Measurements from ENCODE around the gene OPRPN. TPM values are rescaled to one million over a fixed set of nuclear protein-coding genes. Genes with fewer than 3 reads are reported as not detected.

Gene OPRPN
- total and polyA plus RNA-seq, 5 donors from 2014 or later = not detected

DNA sequence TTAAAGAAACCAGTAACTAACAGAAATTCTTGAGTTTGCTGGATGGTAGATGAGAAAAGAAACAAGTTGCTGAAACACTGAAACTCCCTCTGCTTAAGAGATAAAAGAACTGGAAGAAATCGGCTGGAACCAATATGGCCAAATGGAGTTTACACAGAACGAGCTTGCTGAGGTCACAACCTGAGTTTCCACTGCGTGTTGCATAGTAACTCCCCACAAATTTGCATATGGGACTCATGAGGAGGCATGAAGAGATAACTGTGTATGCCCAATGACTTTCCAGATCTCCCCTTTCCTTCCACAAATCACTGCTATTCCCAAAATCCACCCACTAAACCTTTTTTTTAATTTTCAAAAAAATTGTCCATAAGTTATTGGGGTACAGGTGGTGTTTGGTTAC lies 25.0 kb upstream of the OPRPN start:
- H3K9me3 ChIP-seq (ENCODE audit: control insufficient read depth in 2 of 2, low read length in 2 of 2) = no peaks in the 10 kb centered on the region
- no peaks in the 10 kb centered on the region for H3K27me3 ChIP-seq (ENCODE audit: control insufficient read depth, insufficient read depth, low read length)
- H3K4me3 ChIP-seq (ENCODE audit: low read depth, low read length) = no peak overlapping the region
- Mint-ChIP-seq H3K27me3 (no peaks in the 10 kb centered on the region), H3K27ac (no peak overlapping the region), H3K36me3 (no peaks in the 10 kb centered on the region), H3K4me1 (no peaks in the 10 kb centered on the region), H3K9me3 (peaks cover 0 to 2% (median 0%) of the 10 kb centered on the region in 7 donors), H3K4me3 (no peak overlapping the region)
- no peak overlapping the region for H3K27ac ChIP-seq (ENCODE audit: insufficient read depth, low read length, poor library complexity, severe bottlenecking)
- ATAC-seq (ENCODE audit: low read depth in 2 of 2) = no peak
- H3K36me3 ChIP-seq (ENCODE audit: control insufficient read depth, insufficient read depth, low read length) = no peaks in the 10 kb centered on the region
- no peak for DNase-seq
- H3K4me1 ChIP-seq (ENCODE audit: control insufficient read depth, insufficient read depth, low read length, poor library complexity, severe bottlenecking) = no peaks in the 10 kb centered on the region

DNA sequence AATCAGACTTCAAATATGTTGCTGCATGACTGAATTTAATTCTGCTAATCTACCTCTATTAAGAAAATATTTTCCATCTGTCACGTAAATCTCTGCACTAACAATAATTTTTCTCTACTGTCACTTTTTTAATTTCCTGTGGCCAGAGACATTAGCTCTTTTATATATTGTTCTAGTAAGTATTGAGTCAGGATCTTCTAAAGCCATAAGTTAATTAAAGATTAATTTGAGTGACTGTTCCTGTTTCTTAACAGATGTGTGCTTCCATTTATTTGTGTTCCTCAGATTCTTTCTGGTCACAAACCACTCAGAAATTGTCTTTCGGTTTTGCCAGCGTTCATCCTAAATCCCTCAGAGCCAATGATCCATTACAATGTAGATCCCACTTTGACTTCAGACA lies 17.2 kb upstream of the OPRPN start:
- Mint-ChIP-seq H3K4me1 (no peaks in the 10 kb centered on the region), H3K27me3 (peaks cover 5% of the 10 kb centered on the region), H3K36me3 (no peaks in the 10 kb centered on the region), H3K4me3 (no peak overlapping the region), H3K27ac (no peak overlapping the region), H3K9me3 (peaks cover 0 to 1% (median 0%) of the 10 kb centered on the region in 7 donors)
- DNase-seq (no peak), ATAC-seq (ENCODE audit: low read depth in 2 of 2) (no peak)
- Histone ChIP-seq H3K4me1 (ENCODE audit: control insufficient read depth, insufficient read depth, low read length, poor library complexity, severe bottlenecking) (no peaks in the 10 kb centered on the region), H3K36me3 (ENCODE audit: control insufficient read depth, insufficient read depth, low read length) (no peaks in the 10 kb centered on the region), H3K4me3 (ENCODE audit: low read depth, low read length) (no peak overlapping the region), H3K27me3 (ENCODE audit: control insufficient read depth, insufficient read depth, low read length) (no peaks in the 10 kb centered on the region), H3K27ac (ENCODE audit: insufficient read depth, low read length, poor library complexity, severe bottlenecking) (no peak overlapping the region), H3K9me3 (ENCODE audit: control insufficient read depth in 2 of 2, low read length in 2 of 2) (no peaks in the 10 kb centered on the region)

- no peaks in the 10 kb centered on the region for H3K4me1 ChIP-seq (ENCODE audit: control insufficient read depth, insufficient read depth, low read length, poor library complexity, severe bottlenecking)
- ATAC-seq (ENCODE audit: low read depth in 2 of 2) (no peak), DNase-seq (no peak)
- H3K36me3 ChIP-seq (ENCODE audit: control insufficient read depth, insufficient read depth, low read length) = no peaks in the 10 kb centered on the region
- H3K4me3 ChIP-seq (ENCODE audit: low read depth, low read length) = no peak within 1 kb of the TSS
- no peak within 1 kb of the TSS for H3K4me3 Mint-ChIP-seq
- H3K27me3 ChIP-seq (ENCODE audit: control insufficient read depth, insufficient read depth, low read length) = no peaks in the 10 kb centered on the region
- no peaks in the 10 kb centered on the region for H3K9me3 ChIP-seq (ENCODE audit: control insufficient read depth in 2 of 2, low read length in 2 of 2)
- peaks cover 5% of the 10 kb centered on the region for H3K27me3 Mint-ChIP-seq
- no peaks in the 10 kb centered on the region for H3K4me1 Mint-ChIP-seq
- peaks cover 0 to 1% (median 0%) of the 10 kb centered on the region in 7 donors for H3K9me3 Mint-ChIP-seq
- no peak within 1 kb of the TSS for H3K27ac ChIP-seq (ENCODE audit: insufficient read depth, low read length, poor library complexity, severe bottlenecking)
- H3K36me3 Mint-ChIP-seq = no peaks in the 10 kb centered on the region
- H3K27ac Mint-ChIP-seq = no peak within 1 kb of the TSS
Measured at GRCh38 chr4:70382691-70383181, 15.0 kb upstream of the OPRPN start, which contains the start of gene SMR3B. Gene SMR3B, plus strand, starts transcription at chr4:70383131. Its CDS starts 1,380 bp downstream, at chr4:70384511.

GRCh38 chr4:70392057-70392776 lies 5.5 kb upstream of the OPRPN start:
- peaks cover 0 to 3% (median 0%) of the 10 kb centered on the region in 7 donors for H3K9me3 Mint-ChIP-seq
- DNase-seq (no peak), ATAC-seq (ENCODE audit: low read depth in 2 of 2) (no peak)
- H3K27me3 ChIP-seq (ENCODE audit: control insufficient read depth, insufficient read depth, low read length) = no peaks in the 10 kb centered on the region
- H3K9me3 ChIP-seq (ENCODE audit: control insufficient read depth in 2 of 2, low read length in 2 of 2) = no peaks in the 10 kb centered on the region
- H3K36me3 ChIP-seq (ENCODE audit: control insufficient read depth, insufficient read depth, low read length) = no peaks in the 10 kb centered on the region
- H3K4me1 ChIP-seq (ENCODE audit: control insufficient read depth, insufficient read depth, low read length, poor library complexity, severe bottlenecking) = no peaks in the 10 kb centered on the region
- H3K27me3 Mint-ChIP-seq = no peaks in the 10 kb centered on the region
- no peak overlapping the region for H3K4me3 Mint-ChIP-seq
- H3K27ac ChIP-seq (ENCODE audit: insufficient read depth, low read length, poor library complexity, severe bottlenecking) = no peak overlapping the region
- no peak overlapping the region for H3K27ac Mint-ChIP-seq
- no peaks in the 10 kb centered on the region for H3K36me3 Mint-ChIP-seq
- no peak overlapping the region for H3K4me3 ChIP-seq (ENCODE audit: low read depth, low read length)
- no peaks in the 10 kb centered on the region for H3K4me1 Mint-ChIP-seq

DNA sequence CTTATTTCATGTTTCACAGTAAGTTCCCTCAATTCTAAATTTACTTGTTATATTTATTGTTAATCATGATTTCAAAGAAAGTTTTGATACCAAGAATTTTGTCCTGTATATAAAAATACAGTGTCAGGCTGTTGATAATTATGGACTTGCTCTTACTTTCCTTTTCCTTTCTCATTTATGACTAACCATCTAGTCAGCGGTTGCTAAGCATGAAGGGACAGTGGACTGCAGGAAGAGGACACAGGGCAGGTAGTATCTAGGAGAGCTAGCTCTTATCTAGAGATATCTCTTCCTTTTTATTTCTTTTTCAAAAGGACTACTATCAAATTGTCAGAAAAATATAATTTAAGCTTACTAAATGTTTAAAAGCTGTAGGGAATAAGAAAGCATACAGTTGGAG lies 1.6 kb downstream of the OPRPN start:
- Mint-ChIP-seq H3K36me3 (no peaks in the 10 kb centered on the region), H3K4me3 (no peak overlapping the region), H3K9me3 (peaks cover 0 to 6% (median under 1%) of the 10 kb centered on the region in 7 donors), H3K27ac (no peak overlapping the region), H3K27me3 (no peaks in the 10 kb centered on the region), H3K4me1 (no peaks in the 10 kb centered on the region)
- H3K4me1 ChIP-seq (ENCODE audit: control insufficient read depth, insufficient read depth, low read length, poor library complexity, severe bottlenecking) = no peaks in the 10 kb centered on the region
- H3K27me3 ChIP-seq (ENCODE audit: control insufficient read depth, insufficient read depth, low read length) = no peaks in the 10 kb centered on the region
- no peaks in the 10 kb centered on the region for H3K36me3 ChIP-seq (ENCODE audit: control insufficient read depth, insufficient read depth, low read length)
- DNase-seq = no peak
- no peak overlapping the region for H3K4me3 ChIP-seq (ENCODE audit: low read depth, low read length)
- H3K9me3 ChIP-seq (ENCODE audit: control insufficient read depth in 2 of 2, low read length in 2 of 2) = no peaks in the 10 kb centered on the region
- no peak for ATAC-seq (ENCODE audit: low read depth in 2 of 2)
- no peak overlapping the region for H3K27ac ChIP-seq (ENCODE audit: insufficient read depth, low read length, poor library complexity, severe bottlenecking)

DNA sequence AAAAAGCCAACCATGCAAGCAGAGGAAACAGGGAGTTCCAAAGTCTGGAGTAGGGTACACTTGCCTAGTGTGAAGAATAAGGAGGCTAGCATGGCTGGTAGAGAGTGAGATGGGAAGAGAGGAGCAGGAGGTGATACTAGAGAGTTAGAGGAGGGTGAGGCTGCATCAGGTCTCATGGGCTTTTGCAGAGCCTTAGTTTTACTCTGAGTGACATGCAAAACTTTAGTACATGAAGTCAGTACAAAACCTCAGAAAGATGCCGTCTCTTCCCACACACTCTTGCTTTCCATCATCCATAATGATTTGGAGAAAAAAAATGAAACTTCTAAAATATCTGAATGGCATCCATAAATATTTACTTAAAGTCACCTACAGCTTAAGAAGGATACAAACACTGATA lies 5.0 kb downstream of the OPRPN start:
- ATAC-seq (ENCODE audit: low read depth in 2 of 2) (no peak), DNase-seq (no peak)
- Histone ChIP-seq H3K4me1 (ENCODE audit: control insufficient read depth, insufficient read depth, low read length, poor library complexity, severe bottlenecking) (no peaks in the 10 kb centered on the region), H3K9me3 (ENCODE audit: control insufficient read depth in 2 of 2, low read length in 2 of 2) (no peaks in the 10 kb centered on the region), H3K27me3 (ENCODE audit: control insufficient read depth, insufficient read depth, low read length) (no peaks in the 10 kb centered on the region), H3K4me3 (ENCODE audit: low read depth, low read length) (no peak overlapping the region), H3K27ac (ENCODE audit: insufficient read depth, low read length, poor library complexity, severe bottlenecking) (no peak overlapping the region), H3K36me3 (ENCODE audit: control insufficient read depth, insufficient read depth, low read length) (no peaks in the 10 kb centered on the region)
- no peaks in the 10 kb centered on the region for H3K27me3 Mint-ChIP-seq
- no peak overlapping the region for H3K27ac Mint-ChIP-seq
- no peak overlapping the region for H3K4me3 Mint-ChIP-seq
- peaks cover 0 to 8% (median 2%) of the 10 kb centered on the region in 7 donors for H3K9me3 Mint-ChIP-seq
- no peaks in the 10 kb centered on the region for H3K4me1 Mint-ChIP-seq
- H3K36me3 Mint-ChIP-seq = no peaks in the 10 kb centered on the region

- no peaks in the 10 kb centered on the region for H3K36me3 ChIP-seq (ENCODE audit: control insufficient read depth, insufficient read depth, low read length)
- Mint-ChIP-seq H3K27me3 (no peaks in the 10 kb centered on the region), H3K9me3 (peaks cover 0 to 9% (median 4%) of the 10 kb centered on the region in 7 donors), H3K4me3 (no peak overlapping the region), H3K4me1 (no peaks in the 10 kb centered on the region), H3K36me3 (no peaks in the 10 kb centered on the region), H3K27ac (no peak overlapping the region)
- no peaks in the 10 kb centered on the region for H3K9me3 ChIP-seq (ENCODE audit: control insufficient read depth in 2 of 2, low read length in 2 of 2)
- no peak overlapping the region for H3K27ac ChIP-seq (ENCODE audit: insufficient read depth, low read length, poor library complexity, severe bottlenecking)
- DNase-seq (no peak), ATAC-seq (ENCODE audit: low read depth in 2 of 2) (no peak)
- H3K4me1 ChIP-seq (ENCODE audit: control insufficient read depth, insufficient read depth, low read length, poor library complexity, severe bottlenecking) = no peaks in the 10 kb centered on the region
- no peaks in the 10 kb centered on the region for H3K27me3 ChIP-seq (ENCODE audit: control insufficient read depth, insufficient read depth, low read length)
- no peak overlapping the region for H3K4me3 ChIP-seq (ENCODE audit: low read depth, low read length)
Measured at GRCh38 chr4:70405765-70406164, 8.0 kb downstream of the OPRPN start.

- Mint-ChIP-seq H3K4me3 (no peak overlapping the region), H3K9me3 (peaks cover 0 to 11% (median 6%) of the 10 kb centered on the region in 7 donors), H3K4me1 (no peaks in the 10 kb centered on the region)
Measured at GRCh38 chr4:70425306-70425705, 27.6 kb downstream of the OPRPN start.

More at GRCh38 chr4:70425306-70425705, 27.6 kb downstream of the OPRPN start:
- Histone ChIP-seq H3K4me3 (ENCODE audit: low read depth, low read length) (no peak overlapping the region), H3K27ac (ENCODE audit: insufficient read depth, low read length, poor library complexity, severe bottlenecking) (no peak overlapping the region), H3K36me3 (ENCODE audit: control insufficient read depth, insufficient read depth, low read length) (no peaks in the 10 kb centered on the region), H3K4me1 (ENCODE audit: control insufficient read depth, insufficient read depth, low read length, poor library complexity, severe bottlenecking) (no peaks in the 10 kb centered on the region), H3K9me3 (ENCODE audit: control insufficient read depth in 2 of 2, low read length in 2 of 2) (no peaks in the 10 kb centered on the region), H3K27me3 (ENCODE audit: control insufficient read depth, insufficient read depth, low read length) (no peaks in the 10 kb centered on the region)
- DNase-seq (no peak), ATAC-seq (ENCODE audit: low read depth in 2 of 2) (no peak)
- Mint-ChIP-seq H3K27me3 (peaks cover 4% of the 10 kb centered on the region), H3K27ac (no peak overlapping the region), H3K36me3 (no peaks in the 10 kb centered on the region)
